ENCODE results near the gene PCBP3.
"Not testable (repeated sequence)": the region's sequence is repeated elsewhere in the genome, so short reads cannot be mapped to it uniquely, and the experiment has no call there.

PCBP3 gene

GRCh38 chr21:45618846-45619485 lies 24.6 kb upstream of the PCBP3 start:
- peak overlapping the region; percentile 9 for H3K27ac ChIP-seq
- H3K4me3 ChIP-seq (ENCODE audit: low read depth, low read length), result no peak overlapping the region; the same call in 1 of the 2 replicates
- 0 out of 2 replicates have a peak, but pooled peaks have one; percentile 17 for TF ChIP-seq CTCF (IDR thresholded peaks at IDR 0.05; ENCODE audit: low read depth, low read length)
- no peak for DNase-seq
- no peaks in the 10 kb centered on the region for H3K36me3 ChIP-seq
- peaks cover 25% of the 10 kb centered on the region for H3K27me3 ChIP-seq (ENCODE audit: insufficient read depth, low read depth, severe bottlenecking)
- H3K9me3 ChIP-seq (ENCODE audit: severe bottlenecking), result peaks cover 8% of the 10 kb centered on the region

GRCh38 chr21:45620201-45620923 lies 23.2 kb upstream of the PCBP3 start:
- H3K4me3 ChIP-seq (ENCODE audit: low read depth, low read length), result no peak overlapping the region

GRCh38 chr21:45621435-45622331 lies 21.8 kb upstream of the PCBP3 start:
- not testable (repeated sequence) for H3K36me3 ChIP-seq; H3K27me3 ChIP-seq (ENCODE audit: insufficient read depth, low read depth, severe bottlenecking); H3K9me3 ChIP-seq (ENCODE audit: severe bottlenecking); H3K27ac ChIP-seq; H3K4me3 ChIP-seq (ENCODE audit: low read depth, low read length)
- peak; percentile 9 for DNase-seq

More at GRCh38 chr21:45620201-45620923, 23.2 kb upstream of the PCBP3 start:
- Histone ChIP-seq H3K9me3 (ENCODE audit: severe bottlenecking) (peaks cover 8% of the 10 kb centered on the region), H3K27ac (no peak overlapping the region), H3K36me3 (no peaks in the 10 kb centered on the region), H3K27me3 (ENCODE audit: insufficient read depth, low read depth, severe bottlenecking) (peaks cover 17% of the 10 kb centered on the region)
- no peak for TF ChIP-seq CTCF (IDR thresholded peaks at IDR 0.05; ENCODE audit: low read depth, low read length)
- peak; percentile 8 for DNase-seq

DNA sequence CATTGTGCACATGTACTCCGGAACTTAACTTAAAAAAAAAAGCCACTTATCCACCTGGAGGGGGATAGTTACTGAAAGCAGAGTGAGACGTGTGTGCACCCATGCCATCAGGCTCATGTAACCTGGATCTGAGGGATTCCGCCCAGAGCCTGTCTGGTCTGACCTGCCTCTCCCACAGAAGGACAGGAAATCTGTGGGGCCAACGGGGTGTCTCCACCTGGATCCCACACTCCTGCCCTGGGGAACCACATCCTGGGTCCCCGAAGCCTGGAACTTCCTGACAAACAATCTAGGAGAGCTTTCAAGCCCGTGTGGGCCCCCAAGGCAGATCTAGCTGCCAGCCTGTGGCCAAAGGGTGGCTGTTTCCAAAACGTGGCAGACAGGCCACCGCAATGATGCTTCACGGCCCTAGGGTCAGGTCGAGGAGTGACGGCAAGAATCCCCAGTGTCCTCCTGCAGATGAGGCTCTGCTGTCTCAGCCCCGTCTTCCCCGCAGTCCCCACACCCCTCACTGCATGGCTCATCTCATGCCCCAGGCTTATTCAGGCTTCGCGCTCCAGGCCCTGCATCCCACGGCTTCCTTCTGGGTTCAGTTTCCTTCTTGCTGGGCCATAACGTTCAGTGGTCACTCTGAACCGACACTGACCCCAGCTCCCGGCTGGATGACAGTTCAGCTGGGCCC lies 21.0 kb upstream of the PCBP3 start:
- Histone ChIP-seq H3K4me3 (ENCODE audit: low read depth, low read length) (no peak overlapping the region), H3K27ac (no peak overlapping the region), H3K9me3 (ENCODE audit: severe bottlenecking) (peaks cover 8% of the 10 kb centered on the region), H3K36me3 (no peaks in the 10 kb centered on the region), H3K27me3 (ENCODE audit: insufficient read depth, low read depth, severe bottlenecking) (no peaks in the 10 kb centered on the region)
- no peak for DNase-seq
- TF ChIP-seq CTCF (IDR thresholded peaks at IDR 0.05; ENCODE audit: low read depth, low read length), result no peak

GRCh38 chr21:45623436-45623835 lies 20.1 kb upstream of the PCBP3 start:
- peaks cover 8% of the 10 kb centered on the region for H3K9me3 ChIP-seq (ENCODE audit: severe bottlenecking)
- DNase-seq, result no peak
- H3K36me3 ChIP-seq, result no peaks in the 10 kb centered on the region
- H3K27me3 ChIP-seq (ENCODE audit: insufficient read depth, low read depth, severe bottlenecking), result no peaks in the 10 kb centered on the region
- H3K4me3 ChIP-seq (ENCODE audit: low read depth, low read length), result no peak overlapping the region
- TF ChIP-seq CTCF (IDR thresholded peaks at IDR 0.05; ENCODE audit: low read depth, low read length), result no peak
- no peak overlapping the region for H3K27ac ChIP-seq

- H3K9me3 ChIP-seq (ENCODE audit: severe bottlenecking); H3K27me3 ChIP-seq (ENCODE audit: insufficient read depth, low read depth, severe bottlenecking); H3K36me3 ChIP-seq; DNase-seq; H3K4me3 ChIP-seq (ENCODE audit: low read depth, low read length); H3K27ac ChIP-seq: not testable (repeated sequence)
These were observed 17.4 kb upstream of the PCBP3 start for GRCh38 chr21:45626127-45626526.

Data from WERI-Rb-1 (cell line).